Smooth muscle cell of the brain vasculature (primary cell): ENCODE measurements around the gene DNAH7.
"Not testable (repeated sequence)": the region's sequence is repeated elsewhere in the genome, so short reads cannot be mapped to it uniquely, and the experiment has no call there.

Source experiments
- DNase-seq: peaks from one replicate; pipeline ENCODE4 v3.0.0-alpha.2; 2012; ENCODE audit warnings: low read depth, low spot score

The DNAH7 gene

GRCh38 chr2:196068271-196069209 is at the start of gene DNAH7:
TSS of gene DNAH7 (minus strand) at chr2:196068837. CDS start at chr2:196068711, 126 bp downstream.
- DNase-seq: no peak

- DNase-seq: no peak
These were observed 48.6 kb upstream of the DNAH7 start for GRCh38 chr2:196117214-196117705.

GRCh38 chr2:196113061-196113974 is 44.7 kb upstream of the DNAH7 start:
- DNase-seq: peak; percentile 54

GRCh38 chr2:196112418-196113034 is 43.9 kb upstream of the DNAH7 start:
- DNase-seq: no peak

- DNase-seq: no peak
These were observed 40.0 kb upstream of the DNAH7 start for GRCh38 chr2:196108604-196109003.

GRCh38 chr2:196105951-196106350 is 37.3 kb upstream of the DNAH7 start:
- no peak for DNase-seq

- no peak for DNase-seq
These were observed 35.4 kb upstream of the DNAH7 start for GRCh38 chr2:196104066-196104465.

- no peak for DNase-seq
These were observed 35.0 kb upstream of the DNAH7 start for GRCh38 chr2:196103626-196104025.

- peak; percentile 52 for DNase-seq
These were observed 32.8 kb upstream of the DNAH7 start for GRCh38 chr2:196101325-196101991.

- DNase-seq: no peak
These were observed 31.3 kb upstream of the DNAH7 start for GRCh38 chr2:196099916-196100315.

GRCh38 chr2:196097864-196098660 is 29.4 kb upstream of the DNAH7 start:
- DNase-seq: no peak

GRCh38 chr2:196096982-196097745 is 28.5 kb upstream of the DNAH7 start:
- no peak for DNase-seq

GRCh38 chr2:196096264-196096663 is 27.6 kb upstream of the DNAH7 start:
- no peak for DNase-seq

GRCh38 chr2:196089448-196089847 is 20.8 kb upstream of the DNAH7 start:
- not testable (repeated sequence) for DNase-seq

- DNase-seq: no peak
These were observed 19.6 kb upstream of the DNAH7 start for GRCh38 chr2:196088203-196088602.

GRCh38 chr2:196086517-196087368 is 18.1 kb upstream of the DNAH7 start:
- DNase-seq: no peak

GRCh38 chr2:196083601-196084000 is 15.0 kb upstream of the DNAH7 start:
- DNase-seq: no peak

GRCh38 chr2:196080526-196080925 is 11.9 kb upstream of the DNAH7 start:
- DNase-seq: no peak

GRCh38 chr2:196079052-196079451 is 10.4 kb upstream of the DNAH7 start:
- no peak for DNase-seq
